ENCODE measurements around the gene SCYGR6.
"Not testable (repeated sequence)": the region's sequence is repeated elsewhere in the genome, so short reads cannot be mapped to it uniquely, and the experiment has no call there.

SCYGR6 gene

GRCh38 chr2:227724394-227725039 lies at the start of gene SCYGR6:
SCYGR6 (minus strand) TSS chr2:227724757; CDS start chr2:227724757, 0 bp downstream.
- DNase-seq (ENCODE audit: insufficient read length, low spot score) (no peak), FAIRE-seq (no peak)

- FAIRE-seq: no peak
These were observed 49.6 kb upstream of the SCYGR6 start for GRCh38 chr2:227774011-227774624.

GRCh38 chr2:227772932-227773331 lies 48.4 kb upstream of the SCYGR6 start:
- DNase-seq (ENCODE audit: insufficient read length, low spot score) (no peak), FAIRE-seq (no peak)

More at GRCh38 chr2:227774011-227774624, 49.6 kb upstream of the SCYGR6 start:
- no peak for DNase-seq (ENCODE audit: insufficient read length, low spot score)

GRCh38 chr2:227772197-227772661 lies 47.7 kb upstream of the SCYGR6 start:
- FAIRE-seq (no peak), DNase-seq (ENCODE audit: insufficient read length, low spot score) (no peak)

- DNase-seq (ENCODE audit: insufficient read length, low spot score) (no peak), FAIRE-seq (no peak)
These were observed 43.3 kb upstream of the SCYGR6 start for GRCh38 chr2:227767830-227768229.

- DNase-seq (ENCODE audit: insufficient read length, low spot score): peak; percentile 75
- FAIRE-seq: no peak
These were observed 41.9 kb upstream of the SCYGR6 start for GRCh38 chr2:227766373-227766883.

GRCh38 chr2:227765788-227766372 lies 41.3 kb upstream of the SCYGR6 start:
- FAIRE-seq (no peak), DNase-seq (ENCODE audit: insufficient read length, low spot score) (no peak)

GRCh38 chr2:227761740-227762476 lies 37.4 kb upstream of the SCYGR6 start:
- DNase-seq (ENCODE audit: insufficient read length, low spot score) (no peak), FAIRE-seq (no peak)

GRCh38 chr2:227759411-227760118 lies 35.0 kb upstream of the SCYGR6 start:
- no peak for FAIRE-seq
- DNase-seq (ENCODE audit: insufficient read length, low spot score): no peak

- not testable (repeated sequence) for DNase-seq (ENCODE audit: insufficient read length, low spot score); FAIRE-seq
These were observed 31.7 kb upstream of the SCYGR6 start for GRCh38 chr2:227756261-227756660.

GRCh38 chr2:227748079-227748478 lies 23.5 kb upstream of the SCYGR6 start:
- FAIRE-seq (peak; percentile 31), DNase-seq (ENCODE audit: insufficient read length, low spot score) (no peak)

- DNase-seq (ENCODE audit: insufficient read length, low spot score) (no peak), FAIRE-seq (peak; percentile 36)
These were observed 21.0 kb upstream of the SCYGR6 start, which contains the start of gene SCYGR8 for GRCh38 chr2:227745594-227745993. SCYGR8 (plus strand) TSS chr2:227745894; CDS start chr2:227745894, 0 bp downstream.

- DNase-seq (ENCODE audit: insufficient read length, low spot score): not testable (repeated sequence)
These were observed 16.1 kb upstream of the SCYGR6 start for GRCh38 chr2:227740705-227741104.

GRCh38 chr2:227739351-227739750 lies 14.8 kb upstream of the SCYGR6 start:
- no peak for FAIRE-seq
- no peak for DNase-seq (ENCODE audit: insufficient read length, low spot score)

More at GRCh38 chr2:227740705-227741104, 16.1 kb upstream of the SCYGR6 start:
- not testable (repeated sequence) for FAIRE-seq

GRCh38 chr2:227728035-227728434 lies 3.5 kb upstream of the SCYGR6 start, which contains the start of gene SCYGR7:
SCYGR7 (plus strand) TSS chr2:227728335; CDS start chr2:227728335, 0 bp downstream.
- DNase-seq (ENCODE audit: insufficient read length, low spot score) (no peak), FAIRE-seq (no peak)

- not testable (repeated sequence) for DNase-seq (ENCODE audit: insufficient read length, low spot score); FAIRE-seq
These were observed 1.7 kb downstream of the SCYGR6 start for GRCh38 chr2:227722821-227723220.

- DNase-seq (ENCODE audit: insufficient read length, low spot score): no peak
- FAIRE-seq: no peak
These were observed 3.9 kb downstream of the SCYGR6 start for GRCh38 chr2:227720680-227721079.

GRCh38 chr2:227719641-227720040 lies 4.9 kb downstream of the SCYGR6 start:
- DNase-seq (ENCODE audit: insufficient read length, low spot score) (no peak), FAIRE-seq (no peak)

GRCh38 chr2:227717687-227718567 lies 6.6 kb downstream of the SCYGR6 start, which contains the start of gene SLC19A3:
SLC19A3 (minus strand) TSS chr2:227718028; CDS start chr2:227702318, 15,710 bp downstream.
- no peak for FAIRE-seq

More at GRCh38 chr2:227717687-227718567, 6.6 kb downstream of the SCYGR6 start, which contains the start of gene SLC19A3:
- DNase-seq (ENCODE audit: insufficient read length, low spot score): peak; percentile 76

All from HTR-8/SVneo (cell line).